ENCODE results near the gene MACC1. TPM values are rescaled to one million over a fixed set of nuclear protein-coding genes. Genes with fewer than 3 reads are reported as not detected.

The MACC1 gene, protein sequence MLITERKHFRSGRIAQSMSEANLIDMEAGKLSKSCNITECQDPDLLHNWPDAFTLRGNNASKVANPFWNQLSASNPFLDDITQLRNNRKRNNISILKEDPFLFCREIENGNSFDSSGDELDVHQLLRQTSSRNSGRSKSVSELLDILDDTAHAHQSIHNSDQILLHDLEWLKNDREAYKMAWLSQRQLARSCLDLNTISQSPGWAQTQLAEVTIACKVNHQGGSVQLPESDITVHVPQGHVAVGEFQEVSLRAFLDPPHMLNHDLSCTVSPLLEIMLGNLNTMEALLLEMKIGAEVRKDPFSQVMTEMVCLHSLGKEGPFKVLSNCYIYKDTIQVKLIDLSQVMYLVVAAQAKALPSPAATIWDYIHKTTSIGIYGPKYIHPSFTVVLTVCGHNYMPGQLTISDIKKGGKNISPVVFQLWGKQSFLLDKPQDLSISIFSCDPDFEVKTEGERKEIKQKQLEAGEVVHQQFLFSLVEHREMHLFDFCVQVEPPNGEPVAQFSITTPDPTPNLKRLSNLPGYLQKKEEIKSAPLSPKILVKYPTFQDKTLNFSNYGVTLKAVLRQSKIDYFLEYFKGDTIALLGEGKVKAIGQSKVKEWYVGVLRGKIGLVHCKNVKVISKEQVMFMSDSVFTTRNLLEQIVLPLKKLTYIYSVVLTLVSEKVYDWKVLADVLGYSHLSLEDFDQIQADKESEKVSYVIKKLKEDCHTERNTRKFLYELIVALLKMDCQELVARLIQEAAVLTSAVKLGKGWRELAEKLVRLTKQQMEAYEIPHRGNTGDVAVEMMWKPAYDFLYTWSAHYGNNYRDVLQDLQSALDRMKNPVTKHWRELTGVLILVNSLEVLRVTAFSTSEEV
- 10 to 100 TPM; 25.0 to 45.2 TPM for total RNA-seq
- polyA plus RNA-seq, result 1 to 10 TPM; 2.8 to 4.4 TPM
- long read RNA-seq, donor 1, partial matches to known transcripts, result 0 of 1 reads
- long read RNA-seq, donor 1, other reads (novel, unspliced or antisense), result 0 of 1 reads
- long read RNA-seq, donor 2, result 0 reads
- long read RNA-seq, donor 3, result 0 reads
- long read RNA-seq, donor 4, result 0 reads
- long read RNA-seq, donor 5, partial matches to known transcripts, result 0 of 1 reads
- long read RNA-seq, donor 5, other reads (novel, unspliced or antisense), result 0 of 1 reads

DNA sequence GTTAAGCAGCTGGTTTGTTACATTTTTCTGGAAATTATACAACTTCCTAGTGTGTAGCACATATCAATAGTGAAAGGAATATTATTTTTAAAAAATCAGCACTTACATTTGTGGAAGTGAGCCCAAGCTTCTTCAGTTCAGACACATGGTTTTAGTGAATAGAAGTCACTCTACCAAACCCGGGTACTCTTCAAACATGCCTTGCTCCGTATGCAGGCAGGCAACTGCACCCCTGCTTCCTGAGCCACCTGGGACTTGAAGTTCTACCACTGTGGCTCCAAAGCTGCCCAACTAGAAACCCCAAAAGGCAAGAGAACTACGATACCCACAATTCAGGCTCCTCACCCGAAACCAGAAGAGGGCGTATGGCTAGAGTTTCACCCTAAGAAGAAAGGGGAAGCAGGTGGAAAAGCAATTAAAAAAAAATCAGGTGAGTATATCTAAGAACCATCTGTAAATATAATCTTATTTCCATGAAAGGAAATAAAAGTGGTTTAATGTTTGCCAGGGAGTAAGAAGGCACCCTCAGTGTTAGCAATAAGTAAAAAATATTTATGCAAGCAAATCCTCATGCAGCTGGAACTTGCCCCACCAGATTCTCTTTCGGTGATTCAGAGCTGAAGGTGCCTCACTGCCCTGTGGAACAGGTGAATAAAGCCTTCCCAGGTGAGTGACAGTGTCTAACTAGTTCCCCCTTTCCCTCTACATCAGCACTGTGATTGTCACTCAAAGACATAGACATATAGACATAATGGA, at the start of gene MACC1:
MACC1 (minus strand) TSS at position 192 of the 756 bp plus-strand sequence. CDS start 55,522 bp downstream, outside the sequence.
- Histone ChIP-seq H3K9me3 (ENCODE audit: control insufficient read depth in 4 of 4, insufficient read depth in 3 of 4, low read length in 3 of 4) (no peaks in the 10 kb centered on the region), H3K4me1 (ENCODE audit: control insufficient read depth in 5 of 5, insufficient read depth in 5 of 5, low read length in 5 of 5) (peaks cover 0 to 21% (median 7%) of the 10 kb centered on the region in 5 donors), H3K4me3 (no peak within 1 kb of the TSS), H3K27ac (ENCODE audit: low read depth in 1 of 2, low read length in 1 of 2) (peak within 1 kb of the TSS in 1 of 2 donors; percentile 72), H3K36me3 (ENCODE audit: control insufficient read depth in 4 of 4, insufficient read depth in 4 of 4, low read length in 4 of 4) (no peaks in the 10 kb centered on the region), H3K9ac (ENCODE audit: insufficient read depth in 1 of 2, low read length in 2 of 2) (peak within 1 kb of the TSS; percentile 44 to 63), H3K27me3 (ENCODE audit: control insufficient read depth in 3 of 3, insufficient read depth in 3 of 3, low read length in 2 of 3) (no peaks in the 10 kb centered on the region)
- WGBS, 2 donors, result 23 to 32% methylated on average over 6 of the region's 6 CpGs
- peak; percentile 74 for ATAC-seq (ENCODE audit: insufficient read depth, low FRiP score)
- peak; percentile 74 to 90 (median 78) for DNase-seq
- TF ChIP-seq, protein P1, sequence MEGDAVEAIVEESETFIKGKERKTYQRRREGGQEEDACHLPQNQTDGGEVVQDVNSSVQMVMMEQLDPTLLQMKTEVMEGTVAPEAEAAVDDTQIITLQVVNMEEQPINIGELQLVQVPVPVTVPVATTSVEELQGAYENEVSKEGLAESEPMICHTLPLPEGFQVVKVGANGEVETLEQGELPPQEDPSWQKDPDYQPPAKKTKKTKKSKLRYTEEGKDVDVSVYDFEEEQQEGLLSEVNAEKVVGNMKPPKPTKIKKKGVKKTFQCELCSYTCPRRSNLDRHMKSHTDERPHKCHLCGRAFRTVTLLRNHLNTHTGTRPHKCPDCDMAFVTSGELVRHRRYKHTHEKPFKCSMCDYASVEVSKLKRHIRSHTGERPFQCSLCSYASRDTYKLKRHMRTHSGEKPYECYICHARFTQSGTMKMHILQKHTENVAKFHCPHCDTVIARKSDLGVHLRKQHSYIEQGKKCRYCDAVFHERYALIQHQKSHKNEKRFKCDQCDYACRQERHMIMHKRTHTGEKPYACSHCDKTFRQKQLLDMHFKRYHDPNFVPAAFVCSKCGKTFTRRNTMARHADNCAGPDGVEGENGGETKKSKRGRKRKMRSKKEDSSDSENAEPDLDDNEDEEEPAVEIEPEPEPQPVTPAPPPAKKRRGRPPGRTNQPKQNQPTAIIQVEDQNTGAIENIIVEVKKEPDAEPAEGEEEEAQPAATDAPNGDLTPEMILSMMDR (IDR thresholded peaks at IDR 0.05; ENCODE audit: control extremely low read depth, extremely low read depth), result no peak

DNA sequence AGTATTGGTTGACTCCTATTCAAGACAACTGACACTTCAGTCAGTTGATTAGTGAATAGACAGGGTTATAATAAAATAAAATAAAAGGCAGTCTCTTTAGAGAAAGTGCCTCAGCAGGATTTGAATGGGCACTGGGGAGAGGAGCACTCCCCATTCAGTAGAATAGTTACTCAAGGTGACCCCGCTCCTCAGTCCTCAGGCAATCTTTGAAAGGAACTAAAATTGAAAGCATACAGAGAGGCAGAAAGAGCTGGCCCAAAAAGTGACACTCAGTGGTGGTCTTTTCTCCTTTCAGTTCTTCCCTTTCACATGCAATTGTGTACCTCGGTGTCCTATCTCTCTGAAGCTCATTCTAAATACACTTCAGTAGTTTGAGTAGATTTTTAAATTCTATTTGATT, 47.4 kb upstream of the MACC1 start:
- no peak for ATAC-seq (ENCODE audit: insufficient read depth, low FRiP score)
- no peaks in the 10 kb centered on the region for H3K27me3 ChIP-seq (ENCODE audit: control insufficient read depth in 3 of 3, insufficient read depth in 3 of 3, low read length in 2 of 3)
- TF ChIP-seq, protein P1 (IDR thresholded peaks at IDR 0.05; ENCODE audit: control extremely low read depth, extremely low read depth), result no peak
- H3K27ac ChIP-seq (ENCODE audit: low read depth in 1 of 2, low read length in 1 of 2), result no peak overlapping the region
- peaks cover 0 to under 1% (median 0%) of the 10 kb centered on the region in 4 donors for H3K9me3 ChIP-seq (ENCODE audit: control insufficient read depth in 4 of 4, insufficient read depth in 3 of 4, low read length in 3 of 4)
- no peak for DNase-seq
- WGBS, 2 donors, result 74 to 80% methylated on average over 2 of the region's 2 CpGs
- H3K36me3 ChIP-seq (ENCODE audit: control insufficient read depth in 4 of 4, insufficient read depth in 4 of 4, low read length in 4 of 4), result no peaks in the 10 kb centered on the region
- H3K9ac ChIP-seq (ENCODE audit: insufficient read depth in 1 of 2, low read length in 2 of 2), result no peak overlapping the region
- no peak overlapping the region for H3K4me3 ChIP-seq
- peaks cover 0 to 13% (median 0%) of the 10 kb centered on the region in 5 donors for H3K4me1 ChIP-seq (ENCODE audit: control insufficient read depth in 5 of 5, insufficient read depth in 5 of 5, low read length in 5 of 5)

DNA sequence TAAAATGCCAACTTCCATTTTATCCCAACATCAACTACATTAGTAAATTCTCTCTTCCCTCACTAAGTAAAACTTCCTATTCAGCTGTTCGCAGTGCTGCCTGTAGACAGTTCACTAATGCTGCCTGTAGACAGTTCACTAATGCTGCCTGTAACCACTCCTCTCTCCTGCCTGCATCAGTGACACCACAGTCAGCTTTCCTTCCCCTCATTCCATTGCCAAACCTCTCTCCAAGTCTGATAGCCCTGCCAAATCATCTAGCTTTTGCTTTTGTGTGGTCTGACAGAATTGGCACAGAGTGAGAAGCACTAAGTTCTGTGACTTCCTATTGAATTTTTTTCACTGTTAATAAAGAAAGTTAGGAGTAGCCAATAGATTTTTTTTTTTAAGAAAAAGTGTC, 43.0 kb upstream of the MACC1 start:
- Histone ChIP-seq H3K36me3 (ENCODE audit: control insufficient read depth in 4 of 4, insufficient read depth in 4 of 4, low read length in 4 of 4) (no peaks in the 10 kb centered on the region), H3K27ac (ENCODE audit: low read depth in 1 of 2, low read length in 1 of 2) (no peak overlapping the region), H3K9me3 (ENCODE audit: control insufficient read depth in 4 of 4, insufficient read depth in 3 of 4, low read length in 3 of 4) (no peaks in the 10 kb centered on the region), H3K4me1 (ENCODE audit: control insufficient read depth in 5 of 5, insufficient read depth in 5 of 5, low read length in 5 of 5) (peaks cover 0 to 13% (median 0%) of the 10 kb centered on the region in 5 donors), H3K27me3 (ENCODE audit: control insufficient read depth in 3 of 3, insufficient read depth in 3 of 3, low read length in 2 of 3) (no peaks in the 10 kb centered on the region), H3K9ac (ENCODE audit: insufficient read depth in 1 of 2, low read length in 2 of 2) (no peak overlapping the region), H3K4me3 (no peak overlapping the region)
- TF ChIP-seq, protein P1 (IDR thresholded peaks at IDR 0.05; ENCODE audit: control extremely low read depth, extremely low read depth), result no peak
- WGBS, 2 donors, result 54 to 56% methylated on average over 1 of the region's 1 CpG
- ATAC-seq (ENCODE audit: insufficient read depth, low FRiP score) (no peak), DNase-seq (peak; percentile 83 to 98 (median 97))
